ENCODE data around the gene HES5. TPM values are rescaled to one million over a fixed set of nuclear protein-coding genes. Genes with fewer than 3 reads are reported as not detected.

HES5 gene
- total RNA-seq, 4 donors from 2014 or later: 0.34 to 2.8 (median 1.8) TPM; not detected in 1

GRCh38 chr1:2493691-2494322 lies 36.3 kb downstream of the HES5 start:
- H3K9me3 ChIP-seq: no peaks in the 10 kb centered on the region
- H3K4me3 ChIP-seq: no peak overlapping the region
- intact Hi-C loops (cut with DNase I; ENCODE audit: low total_unique reads): no loop called here
- no peak for DNase-seq
- H3K36me3 ChIP-seq: no peaks in the 10 kb centered on the region
- no peak overlapping the region for H3K27ac ChIP-seq
- TF ChIP-seq CTCF (IDR thresholded peaks at IDR 0.05) (no peak), POLR2A (IDR thresholded peaks at IDR 0.05) (no peak)
- H3K27me3 ChIP-seq: no peaks in the 10 kb centered on the region
- H3K4me1 ChIP-seq: no peaks in the 10 kb centered on the region

GRCh38 chr1:2493218-2493617 lies 36.8 kb downstream of the HES5 start:
- intact Hi-C loops (cut with DNase I; ENCODE audit: low total_unique reads): no loop called here
- no peak for DNase-seq
- H3K9me3 ChIP-seq: peaks cover 0 to 4% of the 10 kb centered on the region in 2 donors
- no peak for TF ChIP-seq POLR2A (IDR thresholded peaks at IDR 0.05)
- TF ChIP-seq CTCF (IDR thresholded peaks at IDR 0.05): no peak
- no peak overlapping the region for H3K27ac ChIP-seq
- H3K4me1 ChIP-seq: no peaks in the 10 kb centered on the region
- H3K36me3 ChIP-seq: no peaks in the 10 kb centered on the region
- no peaks in the 10 kb centered on the region for H3K27me3 ChIP-seq
- H3K4me3 ChIP-seq: no peak overlapping the region

- H3K27ac ChIP-seq: no peak overlapping the region
- intact Hi-C loops (cut with DNase I; ENCODE audit: low total_unique reads): no loop called here
- H3K4me3 ChIP-seq: no peak overlapping the region
- H3K4me1 ChIP-seq: no peaks in the 10 kb centered on the region
- peaks cover 0 to 6% of the 10 kb centered on the region in 2 donors for H3K9me3 ChIP-seq
- H3K36me3 ChIP-seq: no peaks in the 10 kb centered on the region
- H3K27me3 ChIP-seq: no peaks in the 10 kb centered on the region
- TF ChIP-seq POLR2A (IDR thresholded peaks at IDR 0.05) (no peak), CTCF (IDR thresholded peaks at IDR 0.05) (no peak)
- no peak for DNase-seq
Observed at GRCh38 chr1:2492091-2492490, 38.0 kb downstream of the HES5 start.

GRCh38 chr1:2489615-2490014 lies 40.4 kb downstream of the HES5 start:
- H3K4me1 ChIP-seq: no peaks in the 10 kb centered on the region
- intact Hi-C loops (cut with DNase I; ENCODE audit: low total_unique reads): no loop called here
- H3K27ac ChIP-seq: no peak overlapping the region
- H3K27me3 ChIP-seq: no peaks in the 10 kb centered on the region
- H3K9me3 ChIP-seq: peaks cover 0 to 6% of the 10 kb centered on the region in 2 donors
- TF ChIP-seq CTCF (IDR thresholded peaks at IDR 0.05): no peak
- no peak for TF ChIP-seq POLR2A (IDR thresholded peaks at IDR 0.05)
- H3K4me3 ChIP-seq: no peak overlapping the region
- no peak for DNase-seq
- H3K36me3 ChIP-seq: no peaks in the 10 kb centered on the region

- Histone ChIP-seq H3K4me3 (no peak overlapping the region), H3K27me3 (no peaks in the 10 kb centered on the region), H3K9me3 (peaks cover 0 to 6% of the 10 kb centered on the region in 2 donors), H3K36me3 (no peaks in the 10 kb centered on the region), H3K27ac (no peak overlapping the region), H3K4me1 (no peaks in the 10 kb centered on the region)
- TF ChIP-seq CTCF (IDR thresholded peaks at IDR 0.05): no peak
- no peak for TF ChIP-seq POLR2A (IDR thresholded peaks at IDR 0.05)
- no peak for DNase-seq
- intact Hi-C loops (cut with DNase I; ENCODE audit: low total_unique reads): no loop called here
Observed at GRCh38 chr1:2488688-2489087, 41.4 kb downstream of the HES5 start.

Data from uterus (tissue), 4 donors.